Chondrocyte (in vitro differentiated cells): Measurements from ENCODE around the gene GRPEL2. TPM values are rescaled to one million over a fixed set of nuclear protein-coding genes. Genes with fewer than 3 reads are reported as not detected.

Source experiments
- DNase-seq: peaks from one replicate; pipeline ENCODE4 v3.0.0; 2021; ENCODE audit warnings: mixed read lengths, low spot score
- H3K27ac Mint-ChIP-seq: one replicate; pipeline ENCODE4 v1.8.0; 2021; ENCODE audit warnings: mild to moderate bottlenecking, moderate library complexity, mixed read lengths; ENCODE audit not compliant: unreplicated experiment
- H3K27me3 Mint-ChIP-seq: 2 replicates; pipeline ENCODE4 v1.8.0; 2021; ENCODE audit warnings: low read depth, mixed read lengths
- H3K36me3 Mint-ChIP-seq: 2 replicates; pipeline ENCODE4 v1.8.0; 2021; ENCODE audit warnings: low read depth, mixed read lengths
- H3K4me1 Mint-ChIP-seq: 2 replicates; pipeline ENCODE4 v1.8.0; 2021; ENCODE audit warnings: low read depth, mild to moderate bottlenecking, mixed read lengths
- H3K4me3 Mint-ChIP-seq: one replicate; pipeline ENCODE4 v1.8.0; 2021; ENCODE audit warnings: mild to moderate bottlenecking, moderate library complexity, mixed read lengths; ENCODE audit not compliant: unreplicated experiment
- H3K9me3 Mint-ChIP-seq: 2 replicates; pipeline ENCODE4 v1.8.0; 2021; ENCODE audit warnings: low read depth, mixed read lengths
- CTCF ChIP-seq: fragments of 200-600 bp; sonication (generic); IDR thresholded peaks from 2 replicates; pipeline ENCODE4 v1.5.0; 2021; ENCODE audit warnings: antibody characterized with exemption, mild to moderate bottlenecking, moderate library complexity
- total RNA-seq: library from RNA; stranded (reverse); gene quantifications from 3 replicates; pipeline ENCODE4 v1.2.1, GENCODE V29; 2021

GRPEL2 gene
- total RNA-seq, 1 donor from 2014 or later, result 27.3 TPM

DNA sequence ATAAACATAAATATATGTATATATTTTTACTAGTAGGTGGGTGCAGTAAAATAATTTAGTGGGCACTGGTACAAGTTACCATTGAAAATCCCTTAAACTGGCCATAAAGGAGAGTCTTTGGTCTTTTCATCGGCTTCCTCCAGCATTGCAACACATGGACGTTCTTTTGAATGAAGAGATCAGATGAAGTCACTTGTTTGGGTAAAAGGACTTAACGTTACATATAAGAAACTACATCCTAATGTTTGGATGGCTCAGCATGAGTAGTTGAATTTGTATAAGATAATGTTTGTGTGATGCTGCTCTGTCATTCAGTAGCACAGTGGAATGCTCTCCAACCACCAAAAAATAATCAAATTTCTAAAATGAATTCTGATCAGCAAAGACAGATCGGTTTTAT lies 42.1 kb upstream of the GRPEL2 start:
- H3K4me1 Mint-ChIP-seq, result no peaks in the 10 kb centered on the region
- no peaks in the 10 kb centered on the region for H3K9me3 Mint-ChIP-seq
- H3K36me3 Mint-ChIP-seq, result no peaks in the 10 kb centered on the region
- no peaks in the 10 kb centered on the region for H3K27me3 Mint-ChIP-seq
- H3K4me3 Mint-ChIP-seq, result no peak overlapping the region
- no peak for TF ChIP-seq CTCF
- DNase-seq, result no peak
- H3K27ac Mint-ChIP-seq, result no peak overlapping the region

DNA sequence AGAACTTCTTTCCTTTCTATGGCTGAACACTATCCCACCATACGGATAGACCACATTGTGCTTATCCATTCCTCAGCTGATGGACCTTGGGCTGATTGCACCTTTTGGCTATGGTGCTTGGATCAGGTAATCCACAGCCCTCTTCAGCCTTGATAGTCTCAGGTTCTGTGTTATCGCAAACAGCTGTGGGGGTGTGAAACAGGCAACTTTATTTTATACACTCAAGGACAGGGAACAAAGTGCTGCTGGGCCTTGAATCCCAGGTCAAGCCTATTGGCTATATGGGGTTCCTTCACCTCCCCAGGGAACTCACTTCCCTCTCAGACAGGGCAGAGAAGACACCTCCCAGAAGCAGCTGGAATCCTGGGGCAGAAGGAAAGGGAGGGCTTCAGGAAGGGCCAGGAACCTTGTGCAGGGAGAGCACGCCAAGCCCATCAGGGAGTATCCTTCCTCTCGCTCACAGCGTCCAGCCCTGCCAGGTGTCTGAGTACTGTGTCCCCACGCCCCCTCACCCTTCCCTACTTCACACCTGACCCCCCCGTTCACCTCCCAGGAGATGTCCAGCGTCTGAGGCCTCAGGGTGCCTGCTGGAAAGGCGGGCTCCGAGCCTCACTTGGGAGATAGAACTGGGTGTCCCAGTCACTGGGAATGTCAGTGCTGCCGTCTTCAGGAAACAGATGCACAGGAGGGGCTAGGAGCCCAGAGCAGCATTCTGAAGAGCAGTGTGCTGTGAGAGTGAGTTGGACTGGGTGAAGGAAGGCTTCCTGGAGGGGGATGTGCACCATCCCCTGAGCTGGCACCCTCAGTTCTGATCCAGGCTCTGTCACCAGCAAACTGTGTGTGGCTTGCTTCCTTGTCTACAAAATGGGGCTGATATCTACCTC lies 40.9 kb upstream of the GRPEL2 start:
- no peak for TF ChIP-seq CTCF
- H3K4me1 Mint-ChIP-seq, result no peaks in the 10 kb centered on the region
- H3K9me3 Mint-ChIP-seq, result no peaks in the 10 kb centered on the region
- no peaks in the 10 kb centered on the region for H3K27me3 Mint-ChIP-seq
- H3K27ac Mint-ChIP-seq, result no peak overlapping the region
- no peak for DNase-seq
- H3K4me3 Mint-ChIP-seq, result no peak overlapping the region
- no peaks in the 10 kb centered on the region for H3K36me3 Mint-ChIP-seq

DNA sequence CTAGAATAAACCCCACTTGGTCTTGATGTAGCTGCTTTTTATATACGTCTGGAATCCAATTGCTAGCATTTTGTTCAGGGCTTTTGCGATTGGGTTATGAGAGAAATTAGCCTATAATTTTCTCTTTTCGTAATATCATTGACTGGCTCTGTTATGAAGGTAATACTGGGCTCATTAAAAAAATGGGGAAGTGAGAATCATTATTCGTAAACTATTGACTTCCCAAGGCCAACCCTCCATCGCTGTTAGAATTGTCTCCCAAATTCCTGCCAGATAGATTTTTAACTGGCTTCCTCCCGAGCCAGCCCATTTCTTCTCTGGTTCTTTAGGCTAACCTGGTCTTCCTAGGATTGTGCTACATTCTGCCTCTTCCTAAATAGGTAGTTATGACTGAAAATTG lies 35.9 kb upstream of the GRPEL2 start:
- H3K4me3 Mint-ChIP-seq, result no peak overlapping the region
- no peaks in the 10 kb centered on the region for H3K27me3 Mint-ChIP-seq
- no peaks in the 10 kb centered on the region for H3K36me3 Mint-ChIP-seq
- H3K4me1 Mint-ChIP-seq, result peaks cover 3% of the 10 kb centered on the region
- no peak for DNase-seq
- no peak overlapping the region for H3K27ac Mint-ChIP-seq
- no peak for TF ChIP-seq CTCF
- H3K9me3 Mint-ChIP-seq, result no peaks in the 10 kb centered on the region

DNA sequence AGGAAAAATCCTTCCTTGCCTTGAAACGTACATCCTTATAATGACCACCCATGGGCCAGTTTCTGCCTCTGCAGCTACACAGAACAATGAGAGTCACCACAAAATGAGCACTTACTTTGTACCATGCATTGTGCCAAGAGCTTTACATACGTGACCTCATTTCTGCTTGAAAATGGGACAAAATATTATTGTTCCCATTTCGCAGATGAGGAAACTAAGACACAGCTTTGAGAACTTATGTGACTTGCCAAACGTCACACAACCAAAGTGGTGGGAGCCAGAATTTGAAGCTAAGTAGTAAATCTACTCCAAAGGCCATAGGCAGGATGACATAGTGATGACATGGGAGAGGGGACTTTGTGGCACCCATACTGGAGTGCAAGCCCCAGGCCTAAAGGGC lies 34.8 kb upstream of the GRPEL2 start:
- H3K27me3 Mint-ChIP-seq, result no peaks in the 10 kb centered on the region
- H3K4me1 Mint-ChIP-seq, result peaks cover 3% of the 10 kb centered on the region
- H3K27ac Mint-ChIP-seq, result no peak overlapping the region
- no peak overlapping the region for H3K4me3 Mint-ChIP-seq
- no peaks in the 10 kb centered on the region for H3K9me3 Mint-ChIP-seq
- no peak for TF ChIP-seq CTCF
- no peaks in the 10 kb centered on the region for H3K36me3 Mint-ChIP-seq
- no peak for DNase-seq

DNA sequence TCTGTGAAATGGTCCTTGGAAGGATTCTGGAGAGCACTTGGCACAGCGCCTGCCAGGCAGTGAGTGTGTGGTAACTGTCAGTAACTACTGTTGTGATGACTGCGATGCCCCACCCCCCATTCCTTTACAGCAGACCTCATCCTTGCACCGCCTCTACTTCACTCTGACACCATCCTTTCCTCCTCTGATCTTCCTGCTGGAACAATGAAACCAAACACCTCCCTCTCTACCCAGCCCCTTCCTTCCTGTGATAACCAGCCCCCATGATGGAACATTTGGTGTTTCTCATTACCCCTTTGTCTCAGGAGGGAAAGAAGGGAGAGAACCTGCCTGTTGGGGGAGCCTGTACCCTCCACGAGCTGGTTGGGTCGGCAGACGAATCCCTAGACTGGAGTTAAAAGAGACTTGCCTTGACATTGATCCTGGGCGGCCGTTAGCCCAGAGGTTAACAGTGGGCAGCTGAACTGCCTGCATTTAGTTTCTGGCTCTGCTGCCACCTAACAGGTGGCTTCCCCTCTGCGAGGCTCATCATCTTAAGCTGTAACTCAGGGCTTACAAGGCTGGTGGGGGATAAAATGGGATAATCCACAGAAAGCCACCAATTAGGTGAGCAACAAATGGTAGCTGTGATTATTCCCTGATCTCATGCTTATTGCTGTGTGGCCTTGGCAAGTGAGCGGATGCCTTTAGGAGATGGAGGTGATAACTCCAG lies 34.2 kb upstream of the GRPEL2 start:
- no peak for TF ChIP-seq CTCF
- H3K4me3 Mint-ChIP-seq, result no peak overlapping the region
- H3K27me3 Mint-ChIP-seq, result no peaks in the 10 kb centered on the region
- H3K36me3 Mint-ChIP-seq, result no peaks in the 10 kb centered on the region
- DNase-seq, result no peak
- H3K27ac Mint-ChIP-seq, result no peak overlapping the region
- H3K4me1 Mint-ChIP-seq, result peaks cover 3% of the 10 kb centered on the region
- H3K9me3 Mint-ChIP-seq, result no peaks in the 10 kb centered on the region
